CD14-positive monocyte (primary cell): Measurements from ENCODE around the gene RIMBP2. TPM values are rescaled to one million over a fixed set of nuclear protein-coding genes. Genes with fewer than 3 reads are reported as not detected.

Experiments
- DNase-seq, 3 donors: peaks; one replicate each; pipeline ENCODE4 v3.0.0-alpha.2; 2011 to 2022
- H2AFZ ChIP-seq: 2 replicates; pipeline ENCODE4 v1.6.0; 2012; ENCODE audit warnings: mild to moderate bottlenecking, low read depth, low read length, inconsistent platforms; ENCODE audit not compliant: insufficient read depth, poor library complexity, severe bottlenecking
- H3K27ac ChIP-seq, 2 donors: 1 replicate in 1 of 2; 2 replicates in 1 of 2; pipeline ENCODE4 v1.5.1; 2012 to 2013; ENCODE audit warnings: low read length in 2 of 2, control low read depth in 1 of 2, inconsistent platforms in 1 of 2, low read depth in 1 of 2, mild to moderate bottlenecking in 1 of 2
- H3K27me3 ChIP-seq, 2 donors: one replicate each; pipeline versions ENCODE4 v1.6.0 to v1.6.1; 2011 to 2013; ENCODE audit warnings: low read length in 2 of 2; ENCODE audit not compliant: control insufficient read depth in 2 of 2, insufficient read depth in 2 of 2
- H3K36me3 ChIP-seq, 2 donors: replicated peaks in 1 of 2; 1 replicate in 1 of 2; 2 replicates in 1 of 2; pipeline versions ENCODE4 v1.5.1 to v1.6.1; 2012 to 2013; ENCODE audit warnings: low read length in 2 of 2, control low read depth in 1 of 2, inconsistent platforms in 1 of 2, mild to moderate bottlenecking in 1 of 2; ENCODE audit not compliant: insufficient read depth in 2 of 2, control insufficient read depth in 1 of 2
- H3K4me1 ChIP-seq, 2 donors: 1 replicate in 1 of 2; 2 replicates in 1 of 2; pipeline versions ENCODE4 v1.5.1 to v1.6.1; 2012 to 2013; ENCODE audit warnings: low read length in 2 of 2, control low read depth in 1 of 2, inconsistent platforms in 1 of 2, mild to moderate bottlenecking in 1 of 2, moderate library complexity in 1 of 2; ENCODE audit not compliant: insufficient read depth in 2 of 2, control insufficient read depth in 1 of 2
- H3K4me2 ChIP-seq: replicated peaks from 2 replicates; pipeline ENCODE3; 2012; ENCODE audit warnings: low read length, moderate library complexity, mild to moderate bottlenecking; ENCODE audit not compliant: poor library complexity, severe bottlenecking; ENCODE audit errors: extremely low read depth
- H3K4me3 ChIP-seq, 3 experiments: fragments of 200-600 bp in 1 of 3; sonication (generic) in 1 of 3; replicated peaks in 1 of 3; 1 replicate in 2 of 3; 2 replicates in 1 of 3; pipeline ENCODE4 v1.5.1; 2011 to 2013; ENCODE audit warnings: low read length in 3 of 3, mild to moderate bottlenecking in 3 of 3, control low read depth in 2 of 3, low read depth in 2 of 3, inconsistent platforms in 1 of 3, moderate library complexity in 1 of 3
- H3K79me2 ChIP-seq: 2 replicates; pipeline ENCODE4 v1.6.0; 2012; ENCODE audit warnings: mild to moderate bottlenecking, control low read depth, inconsistent platforms, low read length, moderate library complexity; ENCODE audit not compliant: insufficient read depth
- H3K9ac ChIP-seq: 2 replicates; pipeline ENCODE4 v1.6.0; 2017; ENCODE audit warnings: low read length, mild to moderate bottlenecking; ENCODE audit not compliant: insufficient read depth, poor library complexity, severe bottlenecking
- H3K9me3 ChIP-seq, 2 donors: replicated peaks in 1 of 2; 1 replicate in 1 of 2; 2 replicates in 1 of 2; pipeline versions ENCODE4 v1.5.1 to v1.6.1; 2012 to 2013; ENCODE audit warnings: low read length in 2 of 2, control low read depth in 1 of 2; ENCODE audit not compliant: control insufficient read depth in 1 of 2, insufficient read depth in 1 of 2
- H4K20me1 ChIP-seq: 2 replicates; pipeline ENCODE4 v1.6.0; 2012; ENCODE audit warnings: mild to moderate bottlenecking, low read length, control low read depth, moderate library complexity; ENCODE audit not compliant: insufficient read depth
- H3K27ac Mint-ChIP-seq, 7 donors: one replicate each; pipeline ENCODE4 v1.8.0; 2020; ENCODE audit warnings: mild to moderate bottlenecking in 7 of 7, mixed read lengths in 7 of 7, moderate library complexity in 6 of 7, inconsistent platforms in 2 of 7
- H3K27me3 Mint-ChIP-seq, 3 donors: one replicate each; pipeline ENCODE4 v1.8.0; 2021 to 2022; ENCODE audit warnings: low read depth in 3 of 3, mild to moderate bottlenecking in 3 of 3, mixed read lengths in 3 of 3, moderate library complexity in 3 of 3, inconsistent platforms in 1 of 3
- H3K36me3 Mint-ChIP-seq, 2 donors: one replicate each; pipeline ENCODE4 v1.8.0; 2020; ENCODE audit warnings: mixed read lengths in 2 of 2, inconsistent platforms in 1 of 2, mild to moderate bottlenecking in 1 of 2
- H3K4me1 Mint-ChIP-seq: one replicate; pipeline ENCODE4 v1.8.0; 2020; ENCODE audit warnings: mild to moderate bottlenecking, mixed read lengths
- H3K4me3 Mint-ChIP-seq, 2 donors: one replicate each; pipeline ENCODE4 v1.8.0; 2020; ENCODE audit warnings: mild to moderate bottlenecking in 2 of 2, mixed read lengths in 2 of 2, moderate library complexity in 1 of 2
- H3K9me3 Mint-ChIP-seq, 7 donors: one replicate each; pipeline ENCODE4 v1.8.0; 2020 to 2022; ENCODE audit warnings: mixed read lengths in 7 of 7, mild to moderate bottlenecking in 6 of 7, moderate library complexity in 6 of 7, inconsistent platforms in 2 of 7
- WGBS: methylation state at CpG from one replicate; pipeline ENCODE4 v1.1.5; 2013; ENCODE audit warnings: missing lambda C conversion rate; ENCODE audit not compliant: insufficient coverage; 5-methylcytosine and 5-hydroxymethylcytosine counted together
- intact Hi-C, 2 donors: fragments of 100-400 bp; cut with micrococcal nuclease; formaldehyde crosslinking; loops; one replicate each; pipeline versions ENCODE4 v1.15.0 to v1.15.1; 2023
- polyA plus RNA-seq, 3 donors: library from polyadenylated mRNA; depleted of rRNA in 1 of 3; unstranded in 2 of 3; stranded (reverse) in 1 of 3; fragments of 300-500 nt in 2 of 3; fragments of >200 nt in 1 of 3; fragmentation: Illumina TruSeq in 2 of 3; gene quantifications; 1 replicate in 2 of 3; 2 replicates in 1 of 3; pipeline ENCODE4 v1.2.3, GENCODE V29; 2012 to 2021
- TF ChIP-seq, protein P1 (sequence below): fragments of 200-600 bp; IDR thresholded peaks from one replicate; pipeline ENCODE4 v1.8.0; 2022; ENCODE audit warnings: antibody characterized with exemption, mild to moderate bottlenecking

Gene RIMBP2
- polyA plus RNA-seq, 3 donors = not detected

DNA sequence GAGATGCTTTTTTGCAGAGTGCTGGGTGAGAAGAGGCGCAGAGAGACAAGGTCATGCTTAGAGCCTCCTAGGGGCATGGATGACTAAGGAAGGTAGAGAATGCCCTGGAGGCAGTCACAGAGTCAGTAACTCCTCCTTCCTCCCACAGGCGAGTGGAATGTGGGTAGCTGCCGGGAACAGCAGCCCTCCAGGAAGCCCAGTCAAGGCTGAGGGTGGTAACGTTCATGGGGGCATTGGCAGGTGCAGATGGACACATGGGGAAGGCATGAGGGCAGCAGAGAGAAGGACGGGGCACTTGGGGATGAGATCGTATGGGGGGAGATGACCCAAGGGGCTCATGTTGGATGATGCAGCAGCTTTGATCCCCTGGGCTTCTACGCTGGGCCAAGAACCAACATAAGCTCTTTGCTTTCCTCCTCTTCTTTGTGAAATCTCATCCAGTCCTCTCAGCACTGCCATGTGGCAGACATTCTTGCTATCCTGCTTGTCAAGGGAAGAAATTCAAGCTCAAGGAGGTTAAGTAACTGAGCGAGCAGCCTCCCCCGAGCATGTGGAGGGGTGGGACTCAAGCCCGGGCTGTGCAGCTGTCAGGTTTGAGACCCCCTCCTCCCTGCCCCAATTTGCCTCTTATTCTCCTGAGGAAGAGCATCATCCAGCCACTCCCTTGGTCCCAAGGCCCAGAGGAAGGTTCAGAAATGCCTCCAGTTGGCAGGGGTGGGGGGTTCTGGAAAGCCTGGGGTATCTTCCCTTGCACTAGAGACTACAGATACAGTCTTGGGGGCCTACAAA lies 190.5 kb downstream of the RIMBP2 start:
- Histone ChIP-seq H2AFZ (no peak overlapping the region), H3K4me3 (no peak overlapping the region), H3K79me2 (no peaks in the 10 kb centered on the region), H3K36me3 (no peaks in the 10 kb centered on the region), H3K4me1 (no peaks in the 10 kb centered on the region), H3K27ac (no peak overlapping the region), H3K4me2 (no peak overlapping the region), H3K9me3 (no peaks in the 10 kb centered on the region), H3K9ac (no peak overlapping the region), H3K27me3 (no peaks in the 10 kb centered on the region), H4K20me1 (no peaks in the 10 kb centered on the region)
- H3K27ac Mint-ChIP-seq = peak overlapping the region in 2 of 7 donors; percentile 40 to 83
- H3K27me3 Mint-ChIP-seq = peaks cover 0 to 2% (median 1%) of the 10 kb centered on the region in 3 donors
- H3K36me3 Mint-ChIP-seq = no peaks in the 10 kb centered on the region
- WGBS = 90% methylated on average over 2 of the region's 10 CpGs
- H3K9me3 Mint-ChIP-seq = no peaks in the 10 kb centered on the region
- intact Hi-C loops = no loop called here
- no peak overlapping the region for H3K4me3 Mint-ChIP-seq
- DNase-seq = no peak
- H3K4me1 Mint-ChIP-seq = no peaks in the 10 kb centered on the region
- TF ChIP-seq, protein P1, sequence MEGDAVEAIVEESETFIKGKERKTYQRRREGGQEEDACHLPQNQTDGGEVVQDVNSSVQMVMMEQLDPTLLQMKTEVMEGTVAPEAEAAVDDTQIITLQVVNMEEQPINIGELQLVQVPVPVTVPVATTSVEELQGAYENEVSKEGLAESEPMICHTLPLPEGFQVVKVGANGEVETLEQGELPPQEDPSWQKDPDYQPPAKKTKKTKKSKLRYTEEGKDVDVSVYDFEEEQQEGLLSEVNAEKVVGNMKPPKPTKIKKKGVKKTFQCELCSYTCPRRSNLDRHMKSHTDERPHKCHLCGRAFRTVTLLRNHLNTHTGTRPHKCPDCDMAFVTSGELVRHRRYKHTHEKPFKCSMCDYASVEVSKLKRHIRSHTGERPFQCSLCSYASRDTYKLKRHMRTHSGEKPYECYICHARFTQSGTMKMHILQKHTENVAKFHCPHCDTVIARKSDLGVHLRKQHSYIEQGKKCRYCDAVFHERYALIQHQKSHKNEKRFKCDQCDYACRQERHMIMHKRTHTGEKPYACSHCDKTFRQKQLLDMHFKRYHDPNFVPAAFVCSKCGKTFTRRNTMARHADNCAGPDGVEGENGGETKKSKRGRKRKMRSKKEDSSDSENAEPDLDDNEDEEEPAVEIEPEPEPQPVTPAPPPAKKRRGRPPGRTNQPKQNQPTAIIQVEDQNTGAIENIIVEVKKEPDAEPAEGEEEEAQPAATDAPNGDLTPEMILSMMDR = no peak

DNA sequence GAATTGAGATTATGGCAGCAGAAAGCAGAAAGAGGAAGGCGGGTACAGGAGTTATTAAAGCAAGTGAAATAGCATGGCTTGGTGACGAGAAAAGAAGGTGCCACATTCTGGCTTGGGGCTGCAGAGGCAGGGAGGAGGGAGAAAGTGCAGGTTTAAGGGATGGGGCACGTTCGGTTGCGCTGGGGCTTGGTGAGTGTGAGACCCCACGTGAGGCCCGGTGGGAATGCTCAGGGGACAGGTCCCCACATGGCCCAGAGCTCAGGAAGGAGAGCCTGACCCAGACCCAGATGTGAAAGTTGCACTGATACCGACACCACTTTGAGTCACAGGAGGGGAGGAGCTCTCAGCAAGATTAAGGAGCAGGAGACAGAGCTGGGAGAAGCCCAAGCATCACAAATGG lies 191.3 kb downstream of the RIMBP2 start:
- Histone ChIP-seq H3K4me1 (no peaks in the 10 kb centered on the region), H4K20me1 (no peaks in the 10 kb centered on the region), H3K9me3 (no peaks in the 10 kb centered on the region), H3K27me3 (no peaks in the 10 kb centered on the region), H3K79me2 (no peaks in the 10 kb centered on the region), H3K4me2 (no peak overlapping the region), H3K36me3 (no peaks in the 10 kb centered on the region), H3K4me3 (no peak overlapping the region), H3K27ac (no peak overlapping the region), H3K9ac (no peak overlapping the region), H2AFZ (no peak overlapping the region)
- intact Hi-C loops = no loop called here
- DNase-seq = no peak
- Mint-ChIP-seq H3K27me3 (peaks cover 0 to 2% (median 1%) of the 10 kb centered on the region in 3 donors), H3K9me3 (no peaks in the 10 kb centered on the region), H3K36me3 (no peaks in the 10 kb centered on the region), H3K27ac (no peak overlapping the region), H3K4me1 (no peaks in the 10 kb centered on the region), H3K4me3 (no peak overlapping the region)
- TF ChIP-seq, protein P1 = no peak
- 73% methylated on average over 8 of the region's 8 CpGs for WGBS
